ENCODE results near the gene GGA3.
A peak's percentile ranks its signal among the peaks of the same experiment; 100 is the strongest.

Gene GGA3

GRCh38 chr17:75261336-75262111 is at the start of gene GGA3, which contains the start of gene MRPS7:
GGA3 (minus strand) TSS chr17:75261606; CDS start chr17:75261587, 19 bp downstream.
MRPS7 (plus strand) TSS chr17:75261879; CDS start chr17:75261901, 22 bp downstream.
- DNase-seq: peak; percentile 95
- peaks cover 15% of the 10 kb centered on the region for H3K4me1 ChIP-seq (ENCODE audit: low read length)

DNA sequence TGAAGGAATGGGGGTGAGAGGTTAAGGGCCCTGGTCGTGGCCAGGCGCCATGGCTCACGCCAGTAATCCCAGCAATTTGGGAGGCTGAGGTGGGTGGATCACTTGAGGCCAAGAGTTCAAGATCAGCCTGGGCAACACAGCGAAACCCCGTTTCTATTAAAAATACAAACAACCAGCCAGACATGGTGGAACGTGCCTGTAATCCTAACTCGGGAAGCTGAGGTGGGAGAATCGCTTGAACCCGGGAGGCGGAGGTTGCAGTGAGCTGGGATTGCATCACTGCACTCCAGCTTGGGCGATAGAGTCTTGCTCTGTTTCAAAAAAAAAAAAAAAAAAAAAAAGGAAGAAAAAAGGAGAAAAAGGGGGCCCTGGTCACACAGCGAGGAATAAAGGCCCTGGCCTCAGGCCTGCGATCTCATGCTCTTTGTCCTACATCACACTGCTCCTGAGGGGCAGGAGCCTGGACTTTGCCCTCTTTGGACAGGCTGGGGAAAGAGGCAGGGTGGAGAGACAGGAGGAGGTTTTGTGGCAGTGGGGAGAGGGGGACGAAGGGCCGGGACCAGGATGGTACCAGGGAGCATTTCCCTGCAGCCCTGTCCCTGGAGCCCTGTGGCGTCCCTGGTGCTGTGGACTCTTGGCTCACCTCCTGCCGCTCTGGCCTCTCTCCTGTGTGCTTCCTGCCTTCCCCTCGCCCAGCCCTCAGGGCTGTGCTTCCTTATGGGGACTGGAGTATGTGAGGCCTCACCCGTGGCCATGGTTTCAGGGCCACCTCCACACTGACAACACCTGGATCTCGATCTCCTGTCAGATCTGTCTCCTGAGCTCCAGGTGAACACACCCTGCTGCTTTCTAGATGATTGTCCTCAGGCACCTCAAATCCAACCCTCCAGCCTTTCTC is 47.6 kb upstream of the GGA3 start:
- TF ChIP-seq CTCF (IDR thresholded peaks at IDR 0.05; ENCODE audit: low read length): no peak
- TF ChIP-seq EZH2 (optimal IDR thresholded peaks at IDR 0.05; ENCODE audit: low read depth, low read length): no peak
- no peak for TF ChIP-seq EZH2phosphoT487 (IDR thresholded peaks at IDR 0.05; ENCODE audit: low read length)
- Histone ChIP-seq H3F3A (ENCODE audit: insufficient read depth, low read length) (no peaks in the 10 kb centered on the region), H3K27ac (ENCODE audit: low read length) (no peak overlapping the region), H2AFZ (ENCODE audit: low read length) (no peak overlapping the region), H4K20me1 (ENCODE audit: insufficient read depth, low read length) (no peaks in the 10 kb centered on the region), H3K4me2 (ENCODE audit: low read depth, low read length) (no peak overlapping the region), H3K4me3 (ENCODE audit: low read length) (no peak overlapping the region), H3K36me3 (replicated peaks; ENCODE audit: insufficient read depth, low read length) (no peaks in the 10 kb centered on the region), H3K4me1 (ENCODE audit: low read length) (no peaks in the 10 kb centered on the region), H3K9ac (ENCODE audit: low read length) (no peak overlapping the region), H3K79me2 (ENCODE audit: low read length) (no peaks in the 10 kb centered on the region), H3K9me3 (replicated peaks; ENCODE audit: insufficient read depth, low read length) (no peaks in the 10 kb centered on the region), H3K27me3 (replicated peaks; ENCODE audit: insufficient read depth, low read length) (no peaks in the 10 kb centered on the region), H3K9me2 (replicated peaks; ENCODE audit: insufficient read depth, low read length) (no peaks in the 10 kb centered on the region)
- no peak for DNase-seq

More at GRCh38 chr17:75261336-75262111, at the start of gene GGA3, which contains the start of gene MRPS7:
- H3K9me3 ChIP-seq (replicated peaks; ENCODE audit: insufficient read depth, low read length): no peaks in the 10 kb centered on the region
- peak within 1 kb of the TSS; percentile 96 for H3K4me2 ChIP-seq (ENCODE audit: low read depth, low read length)
- H4K20me1 ChIP-seq (ENCODE audit: insufficient read depth, low read length): no peaks in the 10 kb centered on the region
- H3K4me3 ChIP-seq (ENCODE audit: low read length): peak within 1 kb of the TSS; percentile 92
- H3K9me2 ChIP-seq (replicated peaks; ENCODE audit: insufficient read depth, low read length): no peaks in the 10 kb centered on the region
- H2AFZ ChIP-seq (ENCODE audit: low read length): peak within 1 kb of the TSS; percentile 85
- peaks cover 59% of the 10 kb centered on the region for H3K79me2 ChIP-seq (ENCODE audit: low read length)
- H3K27me3 ChIP-seq (replicated peaks; ENCODE audit: insufficient read depth, low read length): no peaks in the 10 kb centered on the region
- peak within 1 kb of the TSS; percentile 96 for H3K9ac ChIP-seq (ENCODE audit: low read length)
- no peaks in the 10 kb centered on the region for H3K36me3 ChIP-seq (replicated peaks; ENCODE audit: insufficient read depth, low read length)
- peak within 1 kb of the TSS; percentile 91 for H3K27ac ChIP-seq (ENCODE audit: low read length)
- TF ChIP-seq EZH2 (optimal IDR thresholded peaks at IDR 0.05; ENCODE audit: low read depth, low read length): no peak
- no peak for TF ChIP-seq EZH2phosphoT487 (IDR thresholded peaks at IDR 0.05; ENCODE audit: low read length)
- TF ChIP-seq CTCF (IDR thresholded peaks at IDR 0.05; ENCODE audit: low read length): no peak
- H3F3A ChIP-seq (ENCODE audit: insufficient read depth, low read length): no peaks in the 10 kb centered on the region

- Histone ChIP-seq H3K4me3 (ENCODE audit: low read length) (no peak overlapping the region), H3F3A (ENCODE audit: insufficient read depth, low read length) (no peaks in the 10 kb centered on the region), H3K79me2 (ENCODE audit: low read length) (no peaks in the 10 kb centered on the region), H3K9me2 (replicated peaks; ENCODE audit: insufficient read depth, low read length) (no peaks in the 10 kb centered on the region), H3K4me2 (ENCODE audit: low read depth, low read length) (no peak overlapping the region), H2AFZ (ENCODE audit: low read length) (no peak overlapping the region), H3K9ac (ENCODE audit: low read length) (no peak overlapping the region), H3K4me1 (ENCODE audit: low read length) (no peaks in the 10 kb centered on the region), H3K27ac (ENCODE audit: low read length) (no peak overlapping the region), H3K9me3 (replicated peaks; ENCODE audit: insufficient read depth, low read length) (no peaks in the 10 kb centered on the region), H3K27me3 (replicated peaks; ENCODE audit: insufficient read depth, low read length) (no peaks in the 10 kb centered on the region), H3K36me3 (replicated peaks; ENCODE audit: insufficient read depth, low read length) (no peaks in the 10 kb centered on the region), H4K20me1 (ENCODE audit: insufficient read depth, low read length) (no peaks in the 10 kb centered on the region)
- TF ChIP-seq EZH2phosphoT487 (IDR thresholded peaks at IDR 0.05; ENCODE audit: low read length): no peak
- no peak for DNase-seq
Observed at GRCh38 chr17:75307957-75308731, 46.7 kb upstream of the GGA3 start.

All from MM.1S (cell line).